Fibroblast of skin of back (primary cell): ENCODE measurements around the gene CYP27B1. TPM values are rescaled to one million over a fixed set of nuclear protein-coding genes. Genes with fewer than 3 reads are reported as not detected.

Experiments used
- DNase-seq: peaks from one replicate; pipeline ENCODE4 v3.0.0-alpha.2; 2013
- polyA plus RNA-seq, 2 experiments: library from polyadenylated mRNA; unstranded; fragments of 120-200 nt; gene quantifications; one replicate each; pipeline ENCODE4 v1.2.1, GENCODE V29; 2013; ENCODE audit not compliant: insufficient read length in 2 of 2

CYP27B1 gene
- polyA plus RNA-seq (2013, experiment 1 of 2; ENCODE audit: insufficient read length), result 0.61 TPM
- polyA plus RNA-seq (2013, experiment 2 of 2; ENCODE audit: insufficient read length), result 0.58 TPM

GRCh38 chr12:57766464-57767304, at the start of gene CYP27B1:
TSS of gene CYP27B1 (minus strand) at chr12:57767078. CDS start at chr12:57767041, 37 bp downstream.
- DNase-seq, result no peak

GRCh38 chr12:57816001-57816854, 49.4 kb upstream of the CYP27B1 start:
- no peak for DNase-seq

GRCh38 chr12:57815177-57816000, 48.5 kb upstream of the CYP27B1 start:
- DNase-seq, result no peak

- DNase-seq, result no peak
Measured at GRCh38 chr12:57813971-57814772, 47.3 kb upstream of the CYP27B1 start.

GRCh38 chr12:57813111-57813970, 46.5 kb upstream of the CYP27B1 start:
- no peak for DNase-seq

GRCh38 chr12:57811028-57811755, 44.3 kb upstream of the CYP27B1 start:
- no peak for DNase-seq

- peak; percentile 44 for DNase-seq
Measured at GRCh38 chr12:57810450-57810849, 43.6 kb upstream of the CYP27B1 start.

GRCh38 chr12:57809425-57809824, 42.5 kb upstream of the CYP27B1 start:
- no peak for DNase-seq

- no peak for DNase-seq
Measured at GRCh38 chr12:57808351-57808750, 41.5 kb upstream of the CYP27B1 start.

GRCh38 chr12:57807285-57807684, 40.4 kb upstream of the CYP27B1 start:
- DNase-seq, result no peak

GRCh38 chr12:57806677-57807076, 39.8 kb upstream of the CYP27B1 start:
- no peak for DNase-seq

- DNase-seq, result peak; percentile 65
Measured at GRCh38 chr12:57803319-57803893, 36.5 kb upstream of the CYP27B1 start.

GRCh38 chr12:57802607-57803006, 35.7 kb upstream of the CYP27B1 start:
- no peak for DNase-seq

GRCh38 chr12:57800965-57801364, 34.1 kb upstream of the CYP27B1 start:
- no peak for DNase-seq

- no peak for DNase-seq
Measured at GRCh38 chr12:57797933-57798332, 31.1 kb upstream of the CYP27B1 start.

GRCh38 chr12:57796996-57797395, 30.1 kb upstream of the CYP27B1 start:
- no peak for DNase-seq

- DNase-seq, result peak; percentile 32
Measured at GRCh38 chr12:57795354-57795753, 28.5 kb upstream of the CYP27B1 start.

- DNase-seq, result peak; percentile 87
Measured at GRCh38 chr12:57793920-57794319, 27.0 kb upstream of the CYP27B1 start.

GRCh38 chr12:57783861-57784260, 17.0 kb upstream of the CYP27B1 start:
- no peak for DNase-seq

- no peak for DNase-seq
Measured at GRCh38 chr12:57783466-57783801, 16.6 kb upstream of the CYP27B1 start.
